Nucleus accumbens (tissue), 56 donors: ENCODE measurements around the gene UHMK1.

Experiments used
- DNase-seq, 56 donors: peaks; one replicate each; lab custom pipeline; 2025; lab: John Stamatoyannopoulos, UW

The UHMK1 gene

GRCh38 chr1:162502928-162503327 lies 5.3 kb downstream of the UHMK1 start:
- DNase-seq, result no peak

- DNase-seq, result no peak
Observed at GRCh38 chr1:162527314-162527713, 29.7 kb downstream of the UHMK1 start.

DNA sequence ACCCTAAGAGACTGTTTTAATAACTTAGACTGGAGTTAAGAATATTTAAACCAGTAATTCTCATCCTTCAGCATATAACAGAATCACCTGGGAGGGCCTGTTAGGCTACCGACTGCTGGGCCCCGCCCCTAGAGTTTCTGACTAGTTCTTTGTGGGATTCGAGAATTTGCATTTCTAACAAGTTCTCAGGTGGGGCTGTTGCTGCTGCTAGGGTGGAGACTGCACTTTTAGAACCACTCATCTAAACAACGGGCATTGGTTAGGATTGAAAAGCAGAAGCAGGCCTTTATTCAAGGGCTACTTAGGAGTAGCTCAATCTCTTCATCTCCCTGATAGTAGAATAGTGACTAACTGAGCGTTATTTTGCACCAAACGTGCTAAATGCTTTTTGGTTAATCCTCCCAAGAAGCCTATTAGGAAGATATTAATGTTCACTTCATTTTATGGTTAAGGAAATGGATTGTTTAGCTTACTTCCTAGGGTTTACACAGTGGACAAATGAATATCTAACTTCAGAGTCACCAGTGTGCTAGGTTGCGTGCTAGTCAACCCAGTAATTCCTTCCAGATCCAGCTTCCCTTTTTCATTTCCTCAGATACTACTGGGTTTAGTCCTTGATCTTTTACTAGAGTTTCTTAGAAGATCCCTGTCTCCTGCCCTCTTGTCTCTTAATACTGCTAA lies 32.8 kb downstream of the UHMK1 start:
- DNase-seq, result no peak

- DNase-seq, result no peak
Observed at GRCh38 chr1:162530988-162531319, 33.3 kb downstream of the UHMK1 start.

- no peak for DNase-seq
Observed at GRCh38 chr1:162535501-162535900, 37.9 kb downstream of the UHMK1 start.

DNA sequence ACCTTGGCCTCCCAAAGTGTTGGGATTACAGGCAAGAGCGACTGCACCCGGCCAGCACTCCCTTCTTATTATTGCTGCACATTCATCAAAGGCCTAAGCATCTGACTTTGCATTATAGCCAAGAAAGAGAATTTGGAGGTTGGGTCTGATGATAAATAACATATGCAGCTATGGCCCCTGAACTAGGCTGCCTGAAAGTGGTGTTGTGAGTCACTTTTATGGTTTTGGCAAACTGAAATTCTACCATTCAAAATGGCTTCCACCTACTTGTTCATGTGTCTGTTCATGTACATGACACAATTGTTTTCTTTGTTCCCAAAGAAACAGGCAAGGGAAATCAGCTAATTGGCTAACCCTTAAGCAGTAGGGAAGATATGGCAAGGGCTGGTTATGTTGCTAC lies 38.9 kb downstream of the UHMK1 start:
- DNase-seq, result no peak

DNA sequence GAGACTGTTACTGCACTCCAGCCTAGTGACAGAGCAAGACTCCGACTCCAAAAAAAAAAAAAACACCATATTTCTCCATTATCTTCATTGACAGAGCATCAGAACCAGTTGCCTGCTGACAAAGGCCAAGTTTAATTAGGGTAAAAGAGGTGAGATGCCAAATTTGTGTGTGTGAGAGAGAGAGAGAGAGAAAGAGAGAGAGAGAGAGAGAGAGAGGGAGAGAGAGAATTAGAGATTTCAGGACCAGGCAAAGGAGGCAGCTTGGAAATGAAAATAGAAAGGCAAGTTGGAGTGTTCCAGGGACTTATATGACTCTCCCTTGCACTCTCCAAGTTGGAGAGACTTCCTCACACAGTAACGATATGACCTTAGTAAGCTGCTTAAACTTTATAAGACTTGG lies 39.6 kb downstream of the UHMK1 start:
- no peak for DNase-seq

GRCh38 chr1:162538815-162539431 lies 41.3 kb downstream of the UHMK1 start:
- DNase-seq, result no peak

- DNase-seq, result peak in 2 of 56 donors; percentile 2 to 7
Observed at GRCh38 chr1:162541619-162542141, 44.1 kb downstream of the UHMK1 start.

DNA sequence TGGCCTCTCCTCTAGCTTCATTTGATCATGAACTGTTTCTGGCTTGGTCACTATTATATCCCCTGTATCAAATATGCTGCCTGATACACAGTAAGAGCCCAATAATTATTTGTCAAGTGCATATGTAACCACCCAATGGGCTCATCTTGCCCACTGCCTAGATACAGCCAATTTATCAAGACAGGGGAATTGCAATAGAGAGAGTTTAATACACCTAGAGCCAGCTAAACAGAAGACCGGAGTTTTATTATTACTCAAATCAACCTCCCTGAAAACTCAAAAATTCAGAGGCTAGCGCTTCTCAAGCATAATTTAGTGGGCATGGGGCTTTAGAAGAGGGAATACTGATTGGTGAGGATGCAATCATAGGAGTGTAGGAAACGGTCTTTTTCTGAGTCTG lies 45.6 kb downstream of the UHMK1 start:
- no peak for DNase-seq

DNA sequence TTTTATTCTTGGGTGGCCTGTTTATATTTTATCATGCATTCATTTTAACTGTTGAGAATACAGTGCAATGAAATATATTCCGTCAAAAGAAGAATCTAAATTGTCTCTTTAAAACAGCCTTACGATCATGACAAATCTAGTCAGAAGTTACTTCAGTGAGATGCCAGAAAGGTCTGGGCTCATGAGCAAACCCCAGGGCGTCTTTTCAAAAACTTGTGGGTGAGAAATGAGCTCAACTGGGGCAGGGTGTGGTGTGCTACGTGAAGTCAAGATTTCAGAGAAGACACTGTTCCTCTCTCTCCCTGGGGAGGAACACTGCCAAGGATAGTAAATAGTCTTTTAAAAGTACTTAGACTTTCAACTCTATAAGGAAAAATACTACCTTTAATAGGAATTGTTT lies 50.6 kb downstream of the UHMK1 start:
- peak in 20 of 56 donors; percentile 4 to 64 (median 25) for DNase-seq

GRCh38 chr1:162549001-162549400 lies 51.4 kb downstream of the UHMK1 start:
- no peak for DNase-seq

GRCh38 chr1:162550925-162551324 lies 53.3 kb downstream of the UHMK1 start:
- DNase-seq, result no peak

DNA sequence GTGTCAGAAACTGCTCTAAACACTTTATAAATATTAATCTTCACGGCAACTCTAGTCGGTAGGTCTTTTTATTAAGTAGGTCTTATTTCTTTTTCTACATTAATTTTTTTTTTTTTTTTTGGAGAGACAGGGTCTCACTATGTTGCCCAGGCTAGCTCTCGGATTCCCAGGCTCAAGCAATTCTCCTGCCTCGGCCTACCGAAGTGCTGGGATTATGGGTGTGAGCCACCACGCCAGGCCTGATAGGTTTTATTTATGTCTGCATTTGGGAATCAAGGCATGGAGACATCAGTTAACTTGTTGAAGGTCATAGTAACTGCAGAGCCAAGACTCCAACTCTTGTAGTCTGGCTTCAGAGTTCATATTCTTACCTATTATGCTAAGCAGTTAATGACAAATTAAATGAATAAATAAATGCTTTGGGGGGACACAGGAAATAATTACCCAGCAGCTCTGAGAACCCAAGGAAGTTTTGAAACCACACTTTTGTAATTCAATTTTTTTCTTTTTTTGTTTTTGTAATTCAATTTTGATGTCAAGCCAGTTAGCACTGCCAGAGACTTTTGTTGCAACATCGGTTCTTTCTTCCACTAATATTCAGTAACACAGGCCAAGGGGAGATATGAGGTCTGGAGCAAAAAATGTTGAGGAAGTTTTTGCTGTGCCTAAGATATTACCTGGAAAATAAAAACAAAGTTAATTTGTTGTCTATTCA lies 54.5 kb downstream of the UHMK1 start:
- DNase-seq, result no peak

DNA sequence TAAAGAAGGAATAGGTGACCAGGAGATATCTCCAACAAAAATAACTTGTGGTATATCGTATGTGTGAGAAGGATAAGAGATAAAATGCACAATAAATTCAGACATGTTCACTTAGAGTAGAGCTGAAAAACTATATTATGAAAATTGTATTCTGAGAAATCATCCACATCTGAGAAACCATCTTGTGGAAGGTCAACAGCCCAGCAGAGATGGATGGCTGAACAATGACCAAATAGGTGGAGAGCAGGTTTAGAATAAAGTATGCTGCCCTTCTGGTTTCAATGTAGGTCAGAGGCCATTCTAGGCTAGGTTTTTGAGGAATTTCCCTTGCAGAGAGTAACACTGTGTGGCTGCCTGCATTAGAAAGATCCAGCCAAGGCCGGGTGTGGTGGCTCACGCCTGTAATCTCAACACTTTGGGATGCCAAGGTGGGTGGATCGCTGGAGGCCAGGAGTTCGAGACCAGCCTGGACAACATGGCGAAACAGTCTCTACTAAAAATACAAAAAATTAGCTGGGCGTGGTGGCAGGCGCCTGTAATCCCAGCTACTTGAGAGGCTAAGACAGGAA lies 55.1 kb downstream of the UHMK1 start:
- no peak for DNase-seq

DNA sequence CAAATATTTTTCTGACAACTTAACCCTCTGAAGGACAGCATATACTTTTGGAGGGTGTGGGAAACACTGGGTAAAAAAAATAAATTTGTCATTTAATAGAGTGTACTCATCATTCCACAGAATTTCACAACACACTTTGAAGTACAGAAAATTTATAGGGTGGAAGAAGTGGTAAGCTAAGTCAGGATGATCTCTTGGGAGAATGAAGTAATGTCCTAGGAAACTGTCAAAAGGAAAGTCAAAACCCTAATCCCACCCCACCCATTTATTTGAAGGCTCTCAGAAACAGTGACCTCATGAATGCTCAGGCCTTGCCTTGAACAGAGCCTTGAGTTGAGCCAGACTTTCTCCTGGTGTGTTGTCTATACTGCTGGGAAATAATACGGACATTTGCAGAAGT lies 56.6 kb downstream of the UHMK1 start:
- no peak for DNase-seq

GRCh38 chr1:162557536-162557935 lies 59.9 kb downstream of the UHMK1 start:
- DNase-seq, result no peak

DNA sequence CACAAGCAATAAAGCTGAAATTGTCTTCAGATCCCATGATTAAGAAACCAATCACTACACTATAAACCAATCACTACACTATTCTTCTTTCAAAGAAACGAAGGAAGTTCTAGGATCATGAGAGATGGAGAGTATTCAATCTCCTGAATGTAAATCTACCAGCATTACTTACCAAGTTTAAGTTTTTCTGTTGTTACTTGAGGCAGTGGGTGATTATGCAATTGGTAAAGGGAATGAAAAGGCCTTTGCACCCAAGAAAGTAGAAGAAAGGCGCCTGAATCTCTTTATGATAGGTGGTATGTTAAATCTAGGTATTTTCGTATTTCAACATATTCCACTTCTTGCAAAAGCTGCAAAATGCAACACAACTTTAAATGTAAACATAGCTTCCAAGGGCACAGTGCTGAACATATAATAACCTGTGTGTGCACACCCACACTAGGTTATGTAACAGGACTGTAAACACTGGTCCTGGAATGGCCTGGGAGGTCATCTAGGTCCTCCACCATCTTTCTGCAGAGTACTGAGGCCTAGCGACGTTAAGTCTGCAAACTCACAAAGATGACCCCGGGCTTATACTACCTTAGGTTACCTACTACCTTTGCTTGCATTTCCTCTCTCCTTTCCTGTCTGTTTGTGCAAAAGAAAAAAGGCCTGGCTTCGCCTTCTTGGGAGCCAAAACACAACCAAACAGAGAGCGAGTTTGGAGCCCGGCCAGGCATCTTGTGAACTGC lies 62.9 kb downstream of the UHMK1 start:
- DNase-seq, result peak in 2 of 56 donors; percentile 27 to 34

- DNase-seq, result peak; percentile 69 to 98 (median 95)
Observed at GRCh38 chr1:162561037-162561615, 63.5 kb downstream of the UHMK1 start.
